ENCODE results near the gene PLAC1. TPM values are rescaled to one million over a fixed set of nuclear protein-coding genes. Genes with fewer than 3 reads are reported as not detected.

PLAC1 gene
- total RNA-seq, 4 donors from 2014 or later, result not detected

- no peak for TF ChIP-seq CTCF (IDR thresholded peaks at IDR 0.05; ENCODE audit: low read depth)
Measured at GRCh38 chrX:134603806-134604700, 54.2 kb downstream of the PLAC1 start.

- no peak for TF ChIP-seq CTCF (IDR thresholded peaks at IDR 0.05; ENCODE audit: low read depth)
Measured at GRCh38 chrX:134602410-134602809, 55.9 kb downstream of the PLAC1 start.

GRCh38 chrX:134601240-134601765 is 57.0 kb downstream of the PLAC1 start:
- no peak for TF ChIP-seq CTCF (IDR thresholded peaks at IDR 0.05; ENCODE audit: low read depth)

- TF ChIP-seq CTCF (IDR thresholded peaks at IDR 0.05; ENCODE audit: low read depth), result no peak
Measured at GRCh38 chrX:134600714-134601113, 57.6 kb downstream of the PLAC1 start.

GRCh38 chrX:134599184-134599914 is 58.9 kb downstream of the PLAC1 start:
- TF ChIP-seq CTCF (IDR thresholded peaks at IDR 0.05; ENCODE audit: low read depth), result no peak

- no peak for TF ChIP-seq CTCF (IDR thresholded peaks at IDR 0.05; ENCODE audit: low read depth)
Measured at GRCh38 chrX:134592303-134592702, 66.0 kb downstream of the PLAC1 start.

- TF ChIP-seq CTCF (IDR thresholded peaks at IDR 0.05; ENCODE audit: low read depth), result no peak
Measured at GRCh38 chrX:134591502-134591901, 66.8 kb downstream of the PLAC1 start.
